Activated T-cell treated with anti-CD3 and anti-CD28 coated beads, Interleukin-2, amount 50 U/mL, for 48 hours (primary cell): ENCODE results near the gene NPAS3.
A peak's percentile ranks its signal among the peaks of the same experiment; 100 is the strongest.

Experiments
- DNase-seq, 2 experiments: peaks; one replicate each; pipeline ENCODE4 v3.0.0-alpha.2; 2020

Gene NPAS3

GRCh38 chr14:33393231-33393894 lies 454.7 kb downstream of the NPAS3 start:
- no peak for DNase-seq

DNA sequence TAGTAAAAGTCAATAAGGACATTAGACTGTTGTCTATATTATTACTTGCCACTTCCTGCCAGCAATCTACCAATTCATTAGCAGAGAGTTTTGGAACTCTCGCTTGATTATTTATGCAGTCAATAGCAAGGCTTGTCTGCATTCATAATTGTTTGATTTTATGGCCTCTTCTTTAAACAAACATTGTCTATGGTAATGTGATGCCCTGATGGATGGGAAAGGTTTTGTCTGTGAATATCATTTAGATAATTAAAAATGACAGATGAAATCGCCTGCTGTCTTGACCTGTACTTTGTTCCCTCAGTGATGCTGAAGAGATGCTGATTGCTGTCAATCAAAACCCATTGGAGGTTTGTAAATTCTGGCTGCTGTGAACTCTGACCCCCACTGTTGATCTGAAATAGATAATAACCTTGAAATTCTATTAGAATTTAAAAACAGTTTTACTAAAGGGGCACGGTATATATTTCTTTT lies 455.3 kb downstream of the NPAS3 start:
- DNase-seq: no peak

GRCh38 chr14:33401311-33401710 lies 462.6 kb downstream of the NPAS3 start:
- DNase-seq: no peak

DNA sequence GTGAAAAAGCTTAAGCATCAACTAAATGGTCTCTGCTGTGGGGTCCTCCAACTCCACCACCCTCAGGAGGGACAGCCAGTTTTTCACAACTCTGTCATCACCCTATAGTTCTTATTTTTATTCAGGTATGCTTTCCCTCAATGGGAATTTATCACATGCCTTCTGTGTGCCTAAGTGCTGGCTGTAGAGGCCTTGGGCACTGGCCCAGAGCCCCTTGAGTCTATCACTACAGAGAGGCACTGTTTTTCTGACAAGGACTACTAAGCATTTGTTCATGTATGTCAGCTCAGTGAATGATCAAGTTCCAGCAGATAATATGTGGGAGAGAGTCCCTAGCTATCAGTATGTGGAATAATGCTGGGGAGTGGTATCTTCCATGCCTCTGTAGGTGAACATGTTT lies 463.9 kb downstream of the NPAS3 start:
- DNase-seq: no peak

GRCh38 chr14:33404054-33404453 lies 465.4 kb downstream of the NPAS3 start:
- DNase-seq: no peak

GRCh38 chr14:33404964-33405574 lies 466.4 kb downstream of the NPAS3 start:
- DNase-seq: no peak

GRCh38 chr14:33406766-33407165 lies 468.1 kb downstream of the NPAS3 start:
- no peak for DNase-seq

DNA sequence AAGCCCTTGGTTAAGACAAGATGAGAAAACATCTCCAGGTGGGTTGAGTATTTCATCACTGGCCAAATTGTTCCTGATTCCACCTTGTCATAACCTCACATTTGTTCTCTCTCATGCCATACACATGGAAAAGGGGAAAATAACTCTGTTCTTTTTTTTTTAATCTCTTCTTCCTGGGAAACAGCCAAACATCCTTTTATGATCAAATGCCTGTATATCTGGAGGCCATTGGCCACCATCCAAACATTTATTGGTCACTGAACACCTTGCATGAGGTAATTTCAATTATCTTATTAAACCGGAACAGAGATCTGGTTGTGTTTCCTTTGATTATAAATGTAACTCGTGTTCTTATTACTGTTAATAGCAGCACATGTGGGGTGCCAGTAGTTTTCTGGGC lies 469.6 kb downstream of the NPAS3 start:
- no peak for DNase-seq

GRCh38 chr14:33412450-33412849 lies 473.8 kb downstream of the NPAS3 start:
- no peak for DNase-seq

DNA sequence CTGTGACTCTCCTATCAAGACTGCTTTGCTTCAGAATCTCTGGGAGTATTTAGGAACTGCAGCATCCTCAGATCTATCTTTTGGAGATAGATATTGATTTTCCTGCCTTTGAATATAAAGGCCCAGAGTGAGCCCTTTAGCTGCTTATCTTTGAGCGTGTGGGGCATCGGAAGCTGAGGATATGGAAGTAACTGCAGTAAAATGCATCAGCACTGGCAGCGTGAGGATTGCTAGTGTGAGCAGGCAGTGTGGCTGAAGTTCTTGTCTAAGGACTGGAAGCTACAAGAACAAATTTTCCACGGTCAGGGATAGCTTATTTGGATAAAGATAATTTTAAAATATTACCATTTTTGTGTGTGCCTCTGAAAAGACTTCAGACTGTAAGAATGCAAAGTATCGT lies 474.7 kb downstream of the NPAS3 start:
- DNase-seq: no peak

DNA sequence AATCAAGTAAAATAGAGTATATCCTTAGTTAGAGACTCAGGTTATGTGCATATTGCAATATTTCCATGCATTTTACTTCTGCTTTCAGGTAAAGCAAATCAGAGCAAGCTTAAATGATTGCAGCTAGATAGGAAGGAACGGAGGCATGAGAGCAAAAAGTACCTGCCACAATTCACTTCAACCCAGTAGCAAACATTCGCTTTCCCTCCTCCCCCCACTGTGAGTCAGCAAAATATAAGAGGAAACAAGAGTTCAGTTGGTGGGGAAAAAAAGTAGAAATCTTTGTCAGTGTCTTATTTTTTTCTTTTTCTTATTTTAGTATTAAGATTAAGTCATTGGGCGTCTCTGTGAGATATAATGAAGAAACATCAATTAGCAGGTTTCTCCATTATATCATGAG lies 475.4 kb downstream of the NPAS3 start:
- DNase-seq: no peak

DNA sequence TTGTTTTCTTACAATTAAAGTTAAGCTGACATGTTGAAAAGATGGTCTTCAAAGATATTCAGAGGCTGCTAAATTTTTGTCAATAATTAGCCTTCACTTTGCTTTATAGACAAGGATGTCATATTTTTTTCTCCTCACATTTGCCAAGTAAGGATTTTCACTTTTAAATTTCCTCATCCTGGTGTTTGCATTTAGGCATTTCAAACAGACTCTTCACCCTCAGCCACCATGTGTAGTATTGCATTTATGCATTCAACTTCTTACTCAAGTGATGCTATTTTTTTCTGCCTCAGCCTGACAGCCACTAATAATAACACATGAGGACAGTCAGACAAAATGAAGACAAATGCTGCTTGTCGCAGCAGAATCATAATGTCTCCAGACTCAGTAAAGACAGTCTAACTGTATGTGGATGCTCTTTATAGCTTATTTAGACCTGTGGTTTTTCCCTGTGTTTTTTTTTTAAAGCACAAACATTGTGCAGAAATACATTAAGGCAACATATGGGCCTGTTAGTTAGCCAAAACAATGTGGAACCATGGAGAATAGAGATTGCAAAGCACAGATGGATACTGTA lies 481.5 kb downstream of the NPAS3 start:
- DNase-seq: no peak

DNA sequence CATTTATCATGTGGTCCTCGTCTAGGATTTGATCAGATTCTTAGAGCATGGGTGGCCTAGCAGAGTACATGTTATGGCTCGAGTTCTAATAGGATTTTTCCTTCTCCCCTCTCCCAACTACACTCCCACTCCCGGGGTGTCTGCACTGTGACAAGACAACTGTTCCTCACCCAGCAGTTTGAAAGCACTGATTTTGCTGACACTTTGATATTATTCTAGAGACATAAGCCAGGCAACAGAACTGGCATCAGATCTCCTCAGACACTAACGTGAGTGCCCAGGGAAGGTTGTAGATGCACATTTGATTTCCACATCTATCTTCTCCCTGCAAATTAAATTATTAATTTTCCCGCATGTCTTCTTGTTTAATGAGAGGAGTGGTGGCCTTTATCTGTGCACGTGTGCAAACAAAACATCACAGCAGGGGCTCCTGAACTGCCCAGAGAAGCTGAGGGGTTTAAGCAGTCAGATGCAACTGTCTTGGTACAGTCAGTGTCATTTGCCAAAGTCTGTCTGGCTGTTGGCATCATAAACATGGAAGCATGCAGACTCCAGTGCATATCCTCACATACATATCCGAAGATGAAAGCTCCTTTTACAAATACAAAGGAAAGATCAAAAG lies 491.8 kb downstream of the NPAS3 start:
- no peak for DNase-seq

GRCh38 chr14:33432407-33433023 lies 493.8 kb downstream of the NPAS3 start:
- DNase-seq: no peak

DNA sequence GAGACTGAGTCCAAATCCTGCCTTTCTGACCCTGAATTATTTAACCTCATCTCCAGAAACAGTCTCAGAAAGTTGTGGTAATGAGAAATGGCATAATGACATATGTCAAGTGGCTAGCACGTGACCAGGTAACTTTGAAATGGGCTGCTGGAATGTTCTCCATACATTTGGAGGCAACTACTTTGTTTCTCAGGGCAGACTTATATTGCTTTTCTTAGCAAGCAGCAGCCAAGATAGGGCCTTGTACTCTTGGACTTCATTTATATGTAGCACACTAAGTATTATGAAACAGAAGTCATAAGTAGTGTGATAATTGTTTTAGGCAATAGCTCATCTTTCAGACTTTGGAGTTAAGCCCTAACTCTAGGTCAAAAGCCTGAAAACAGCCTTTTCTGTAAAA lies 494.7 kb downstream of the NPAS3 start:
- DNase-seq: no peak

- DNase-seq: peak in 1 of 2 experiments; percentile 21
Observed at GRCh38 chr14:33435911-33436689, 497.4 kb downstream of the NPAS3 start.

- no peak for DNase-seq
Observed at GRCh38 chr14:33441633-33442032, 503.0 kb downstream of the NPAS3 start.

DNA sequence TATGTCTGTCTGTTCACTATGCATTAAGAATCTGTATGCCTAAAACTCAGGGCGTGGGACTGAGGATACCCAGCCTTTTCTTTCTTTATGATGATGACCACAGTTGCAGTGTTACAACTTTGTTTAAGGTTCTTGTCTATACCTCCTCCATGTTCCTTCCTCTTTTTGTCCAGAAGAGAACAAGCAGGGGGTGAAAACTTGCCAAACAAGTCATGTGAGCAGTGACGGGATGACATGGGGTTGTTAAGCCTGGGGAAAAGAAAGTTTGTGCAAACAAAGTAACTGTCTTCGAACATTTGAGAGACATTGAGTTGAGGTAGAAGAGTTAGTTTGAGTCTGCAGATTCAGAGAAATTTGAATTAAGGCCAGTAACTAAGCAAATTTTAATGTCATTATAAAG lies 505.5 kb downstream of the NPAS3 start:
- no peak for DNase-seq

DNA sequence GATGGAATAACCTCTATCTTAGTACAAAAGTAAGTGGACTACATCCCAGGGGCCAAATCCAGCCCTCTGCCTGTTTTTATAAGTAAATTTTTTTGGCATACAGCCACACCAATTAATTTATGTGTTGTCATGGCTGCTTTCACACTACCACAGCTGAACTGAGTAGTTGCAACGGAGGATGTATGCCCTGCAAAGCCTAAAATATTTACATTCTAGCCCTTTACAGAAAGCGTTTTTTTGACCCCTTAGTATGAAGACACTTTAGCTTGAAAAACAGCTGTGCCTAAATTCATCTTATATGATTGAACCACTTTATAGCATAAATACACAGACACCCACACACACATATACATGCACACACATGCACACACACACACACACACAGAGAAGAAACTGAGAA lies 510.6 kb downstream of the NPAS3 start:
- DNase-seq: no peak

DNA sequence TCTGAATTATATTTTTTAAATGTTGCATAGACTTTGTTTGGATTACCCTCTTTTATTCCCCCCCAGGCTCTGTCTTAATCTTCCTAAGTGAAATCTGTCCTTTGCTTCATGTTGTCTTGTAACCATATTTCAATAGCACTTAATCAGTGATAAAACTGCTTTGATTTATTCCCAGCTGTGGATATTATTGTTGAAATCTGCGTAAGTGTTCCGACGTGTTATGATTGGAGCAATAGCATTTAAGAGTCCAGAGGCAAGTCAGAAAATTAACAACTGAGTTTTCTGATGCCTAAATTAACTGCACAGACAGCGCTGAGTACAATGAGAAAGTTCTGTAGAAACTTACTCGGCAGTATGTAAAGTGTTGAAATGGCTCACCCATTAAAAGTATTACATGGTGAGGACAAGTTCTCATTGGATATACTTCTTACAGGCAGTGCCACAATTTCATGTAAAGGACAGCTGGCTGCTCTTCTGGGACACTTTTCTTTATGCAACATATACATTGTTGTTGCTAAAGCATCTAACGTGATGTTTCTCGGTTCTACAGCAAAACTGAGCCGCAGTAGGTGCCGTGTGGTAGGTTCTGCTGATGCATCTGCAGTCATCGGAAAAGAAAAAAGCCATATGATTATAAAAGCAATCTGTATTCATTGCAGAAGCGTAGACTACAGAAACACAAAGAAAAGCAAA lies 511.2 kb downstream of the NPAS3 start:
- no peak for DNase-seq

- DNase-seq: no peak
Observed at GRCh38 chr14:33450416-33450815, 511.7 kb downstream of the NPAS3 start.

GRCh38 chr14:33451211-33451610 lies 512.5 kb downstream of the NPAS3 start:
- DNase-seq: no peak
